Stimulated activated CD4-positive, alpha-beta T cell treated with anti-CD3 and anti-CD28 coated beads, TNF-alpha, amount 100 ng/mL, for 4 hours (primary cell): ENCODE measurements around the gene LIF.

ENCODE experiments used
- DNase-seq, 3 experiments: peaks; one replicate each; pipeline ENCODE4 v3.0.0-alpha.2; 2020; ENCODE audit warnings: low read depth in 3 of 3

LIF gene

GRCh38 chr22:30265131-30265720, 18.7 kb upstream of the LIF start:
- DNase-seq: no peak

- no peak for DNase-seq
Measured at GRCh38 chr22:30263883-30264282, 17.3 kb upstream of the LIF start.

GRCh38 chr22:30262917-30263741, 16.6 kb upstream of the LIF start:
- peak; percentile 63 to 73 (median 69) for DNase-seq

GRCh38 chr22:30262112-30262511, 15.6 kb upstream of the LIF start:
- DNase-seq: no peak

- no peak for DNase-seq
Measured at GRCh38 chr22:30261134-30261533, 14.6 kb upstream of the LIF start.

- DNase-seq: no peak
Measured at GRCh38 chr22:30260682-30261081, 14.1 kb upstream of the LIF start.

GRCh38 chr22:30260276-30260675, 13.7 kb upstream of the LIF start:
- no peak for DNase-seq

- DNase-seq: no peak
Measured at GRCh38 chr22:30254314-30254713, 7.8 kb upstream of the LIF start.

GRCh38 chr22:30253205-30253852, 6.8 kb upstream of the LIF start:
- DNase-seq: no peak

- no peak for DNase-seq
Measured at GRCh38 chr22:30252411-30253204, 6.0 kb upstream of the LIF start.

GRCh38 chr22:30251711-30252110, 5.2 kb upstream of the LIF start:
- DNase-seq: no peak

GRCh38 chr22:30250661-30251267, 4.2 kb upstream of the LIF start:
- DNase-seq: no peak

GRCh38 chr22:30250039-30250565, 3.5 kb upstream of the LIF start:
- DNase-seq: no peak

- no peak for DNase-seq
Measured at GRCh38 chr22:30249049-30250038, 2.8 kb upstream of the LIF start.

GRCh38 chr22:30248484-30248883, 1.9 kb upstream of the LIF start:
- no peak for DNase-seq

- no peak for DNase-seq
Measured at GRCh38 chr22:30247974-30248373, 1.4 kb upstream of the LIF start.

- DNase-seq: no peak
Measured at GRCh38 chr22:30247561-30247960, 1.0 kb upstream of the LIF start.

- no peak for DNase-seq
Measured at GRCh38 chr22:30246814-30247376, 336 bp upstream of the LIF start.

- no peak for DNase-seq
Measured at GRCh38 chr22:30245181-30245984, 1.2 kb downstream of the LIF start.
